NCI-H345 (cell line): ENCODE measurements around the gene TNKS1BP1.
"Not testable (repeated sequence)": the region's sequence is repeated elsewhere in the genome, so short reads cannot be mapped to it uniquely, and the experiment has no call there.

Experiments
- DNase-seq: peaks from one replicate; lab custom pipeline; 2025; lab: John Stamatoyannopoulos, UW

The TNKS1BP1 gene

DNA sequence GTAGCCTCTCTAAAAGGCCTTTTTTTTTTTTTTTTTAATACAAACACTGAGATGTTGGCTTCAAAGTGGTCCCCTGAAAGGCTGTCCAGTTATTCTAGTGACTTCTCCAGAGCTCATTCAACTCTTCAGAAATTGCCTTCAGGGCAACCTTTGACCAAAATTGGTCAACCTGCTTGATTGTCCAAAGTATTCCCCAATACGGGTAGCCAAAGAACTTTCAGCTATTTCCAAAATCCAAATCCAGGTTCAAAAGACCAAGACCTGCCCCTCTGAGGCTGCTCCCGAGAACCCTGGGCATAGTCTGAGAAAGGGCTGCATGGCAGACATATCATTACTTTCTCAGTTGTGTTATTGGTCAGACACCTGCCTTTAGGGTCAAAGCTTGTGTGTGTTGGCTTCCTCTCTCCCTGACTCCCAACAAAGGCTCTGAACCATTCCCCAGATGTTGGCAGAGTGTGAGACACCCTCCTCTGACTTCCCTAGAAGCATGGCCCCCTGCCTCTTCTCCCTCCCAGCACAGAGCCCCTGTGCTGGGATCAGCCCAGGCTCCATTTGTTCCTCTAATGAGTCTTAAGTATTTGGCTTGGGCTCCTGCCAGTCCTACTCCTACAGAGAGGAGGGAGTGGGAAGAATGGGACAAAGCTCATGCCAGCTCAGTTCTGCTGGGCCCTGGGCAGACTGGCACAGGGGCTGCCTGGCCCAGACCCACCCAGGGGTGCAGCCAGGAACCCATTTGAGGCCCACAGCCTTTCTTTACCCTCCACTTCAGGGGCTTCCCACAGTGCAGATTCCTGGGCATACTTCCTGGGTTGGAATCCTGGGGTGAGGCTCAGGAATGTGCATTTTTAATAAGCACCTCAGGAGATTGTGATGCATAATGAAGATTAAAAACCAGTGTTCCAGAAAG is 30.3 kb downstream of the TNKS1BP1 start:
- peak; percentile 63 for DNase-seq

DNA sequence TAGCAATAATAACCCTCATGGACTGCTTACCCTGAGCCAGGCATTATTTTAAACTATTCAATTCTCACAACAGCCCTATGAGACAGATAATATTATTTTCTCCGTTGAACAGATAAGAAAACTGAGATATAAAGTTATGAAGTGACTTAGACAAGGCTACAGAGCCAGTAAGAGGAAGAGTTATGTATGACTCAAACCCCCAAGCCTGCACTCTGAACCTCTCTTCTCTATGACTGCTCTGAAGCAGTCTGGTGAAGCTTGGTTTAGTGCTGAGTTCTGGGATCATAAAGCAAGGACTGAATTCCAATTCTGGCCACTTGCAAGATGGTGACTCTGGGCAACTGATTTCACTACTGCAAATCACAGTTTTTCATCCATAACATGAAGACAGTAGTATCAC is 34.5 kb downstream of the TNKS1BP1 start:
- DNase-seq, result no peak

DNA sequence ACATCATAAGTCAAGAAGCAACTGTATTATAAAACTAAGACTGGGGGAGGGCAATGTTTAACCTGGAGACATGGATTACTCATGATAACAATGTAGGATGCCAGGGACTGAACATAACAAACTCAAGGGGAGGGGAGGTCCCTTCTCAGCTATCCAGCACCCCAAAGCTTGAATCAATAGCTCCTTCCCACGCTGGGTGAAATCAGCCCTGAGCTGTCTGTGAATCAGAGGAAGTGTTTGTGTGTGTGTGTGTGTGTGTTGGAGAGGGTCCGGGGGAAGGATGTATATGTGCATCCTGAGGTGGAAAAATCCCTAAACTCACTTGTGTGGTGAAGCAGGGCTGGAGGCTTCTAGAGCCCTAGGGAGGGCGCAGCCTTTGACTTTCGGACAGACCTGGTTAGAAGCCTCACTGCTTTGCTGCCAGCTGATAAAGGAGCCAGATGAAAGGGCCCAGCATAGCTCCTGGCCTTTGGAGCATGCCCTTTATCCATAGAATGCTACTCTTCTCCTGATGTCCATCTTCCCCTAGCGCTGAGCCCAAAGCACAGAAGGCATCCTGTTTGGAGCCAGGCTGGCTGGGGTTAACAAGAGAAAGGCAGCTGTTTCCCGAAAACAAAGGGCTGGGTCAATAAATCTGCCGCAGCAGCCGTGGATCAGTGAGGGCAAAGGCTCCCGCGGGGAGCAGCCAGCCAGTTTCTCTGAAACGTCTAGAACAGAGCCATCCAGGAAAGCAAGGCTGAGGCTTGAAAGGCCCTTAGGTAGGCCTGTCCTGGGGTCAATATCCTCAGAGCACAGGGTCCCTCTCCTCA is 35.8 kb downstream of the TNKS1BP1 start:
- DNase-seq, result peak; percentile 12

DNA sequence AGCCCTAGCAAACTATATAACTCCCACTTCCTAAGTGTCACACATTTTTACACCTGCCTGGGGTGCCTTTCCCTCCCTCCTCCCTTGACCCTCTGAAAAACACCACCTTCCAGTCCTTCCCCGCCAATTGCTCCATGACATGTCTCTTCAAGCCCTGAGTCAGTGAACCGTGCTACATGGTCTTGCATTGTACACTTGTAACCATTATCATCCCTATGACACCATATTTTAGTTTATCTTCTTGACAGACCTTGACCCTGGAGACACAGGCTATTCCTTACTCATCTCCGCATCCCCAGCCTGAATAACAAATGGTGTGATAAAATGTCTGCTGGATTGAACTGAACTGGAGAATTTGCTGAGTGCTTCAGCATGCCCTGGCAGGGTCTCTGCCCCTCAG is 36.9 kb downstream of the TNKS1BP1 start:
- DNase-seq, result no peak

DNA sequence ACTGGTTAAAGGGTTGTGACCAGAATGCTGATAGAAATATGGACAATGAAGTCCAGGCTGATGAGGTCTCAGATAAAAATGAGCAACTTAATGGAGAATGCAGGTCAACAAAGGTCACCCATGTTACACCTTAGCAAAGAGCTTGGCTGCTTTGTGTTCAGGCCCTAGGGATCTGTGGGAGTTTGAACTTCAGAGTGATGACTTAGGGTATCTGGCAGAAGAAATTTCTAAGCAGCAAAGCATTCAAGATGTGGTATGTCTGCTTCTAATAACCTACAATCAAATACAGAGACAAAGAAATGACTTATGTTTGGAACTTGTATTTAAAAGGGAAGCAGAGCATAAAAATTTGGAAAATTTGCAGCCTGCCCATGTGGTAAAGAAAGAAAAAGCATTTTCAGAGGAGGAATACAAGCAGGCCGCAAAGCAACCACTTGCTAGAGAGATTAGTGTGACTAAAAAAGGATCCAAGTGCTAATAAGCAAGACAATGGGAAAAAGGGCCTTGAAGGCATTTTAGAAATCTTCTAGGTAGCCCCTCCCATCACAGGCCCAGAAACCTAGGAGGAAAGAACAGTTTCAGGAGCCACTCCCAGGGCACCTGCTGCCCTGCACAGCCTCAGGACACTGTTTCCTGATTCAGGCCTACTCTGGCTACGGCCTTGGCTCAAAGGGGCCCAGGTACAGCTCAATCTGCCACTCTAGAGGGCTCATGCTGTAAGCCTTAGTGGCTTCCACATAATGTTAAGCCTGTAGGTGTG is 41.3 kb downstream of the TNKS1BP1 start:
- no peak for DNase-seq

DNA sequence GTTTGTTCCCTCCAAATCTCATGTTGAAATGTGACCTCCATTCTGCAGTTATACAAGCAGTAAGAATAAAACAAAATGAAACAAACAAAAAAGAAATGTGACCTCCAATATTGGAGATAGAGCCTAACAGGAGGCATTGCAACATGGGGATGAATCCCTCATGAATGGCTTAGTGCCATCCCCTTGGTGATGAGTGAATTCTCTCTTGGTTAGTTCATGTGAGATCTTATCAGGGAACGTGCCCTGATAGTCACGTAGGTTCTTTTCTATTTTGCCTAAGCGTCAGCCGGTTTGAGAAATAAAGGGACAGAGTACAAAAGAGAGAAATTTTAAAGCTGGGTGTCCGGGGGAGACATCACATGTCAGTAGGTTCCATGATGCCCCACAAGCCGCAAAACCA is 43.2 kb downstream of the TNKS1BP1 start:
- not testable (repeated sequence) for DNase-seq

DNA sequence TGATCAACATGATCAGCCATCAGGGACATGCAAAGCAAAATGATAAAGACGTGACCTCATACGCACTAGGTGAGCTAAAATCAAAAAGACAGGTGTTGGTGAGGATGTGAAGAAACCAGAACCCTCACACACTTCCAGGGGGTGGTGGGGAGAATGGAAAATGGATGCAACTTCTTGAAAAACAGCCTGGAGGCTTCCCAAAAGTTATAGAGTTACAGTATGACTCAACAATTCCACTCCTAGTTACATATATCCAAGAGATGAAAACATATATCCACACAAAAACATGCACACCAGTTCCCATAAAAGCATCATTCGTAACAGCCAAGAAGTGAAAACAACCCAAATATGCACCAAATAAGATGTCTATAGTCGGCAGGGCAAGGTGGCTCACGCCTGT is 45.6 kb downstream of the TNKS1BP1 start:
- DNase-seq, result no peak

DNA sequence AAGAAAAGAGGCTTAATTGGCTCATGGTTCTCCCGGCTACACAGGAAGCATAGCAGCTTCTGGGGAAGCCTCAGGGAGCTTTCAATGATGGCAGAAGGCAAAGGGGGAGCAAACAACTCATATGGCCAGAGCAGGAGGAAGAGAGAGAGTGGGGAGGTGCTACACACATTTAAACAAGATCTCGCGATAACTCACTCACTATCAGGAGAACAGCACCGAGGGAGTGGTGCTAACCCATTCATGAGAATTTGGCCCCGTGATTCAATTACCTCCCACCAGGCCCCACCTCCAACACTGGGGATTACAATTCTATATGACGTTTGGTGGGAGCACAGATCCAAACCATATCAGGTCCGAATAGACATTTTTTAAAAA is 46.0 kb downstream of the TNKS1BP1 start:
- no peak for DNase-seq

DNA sequence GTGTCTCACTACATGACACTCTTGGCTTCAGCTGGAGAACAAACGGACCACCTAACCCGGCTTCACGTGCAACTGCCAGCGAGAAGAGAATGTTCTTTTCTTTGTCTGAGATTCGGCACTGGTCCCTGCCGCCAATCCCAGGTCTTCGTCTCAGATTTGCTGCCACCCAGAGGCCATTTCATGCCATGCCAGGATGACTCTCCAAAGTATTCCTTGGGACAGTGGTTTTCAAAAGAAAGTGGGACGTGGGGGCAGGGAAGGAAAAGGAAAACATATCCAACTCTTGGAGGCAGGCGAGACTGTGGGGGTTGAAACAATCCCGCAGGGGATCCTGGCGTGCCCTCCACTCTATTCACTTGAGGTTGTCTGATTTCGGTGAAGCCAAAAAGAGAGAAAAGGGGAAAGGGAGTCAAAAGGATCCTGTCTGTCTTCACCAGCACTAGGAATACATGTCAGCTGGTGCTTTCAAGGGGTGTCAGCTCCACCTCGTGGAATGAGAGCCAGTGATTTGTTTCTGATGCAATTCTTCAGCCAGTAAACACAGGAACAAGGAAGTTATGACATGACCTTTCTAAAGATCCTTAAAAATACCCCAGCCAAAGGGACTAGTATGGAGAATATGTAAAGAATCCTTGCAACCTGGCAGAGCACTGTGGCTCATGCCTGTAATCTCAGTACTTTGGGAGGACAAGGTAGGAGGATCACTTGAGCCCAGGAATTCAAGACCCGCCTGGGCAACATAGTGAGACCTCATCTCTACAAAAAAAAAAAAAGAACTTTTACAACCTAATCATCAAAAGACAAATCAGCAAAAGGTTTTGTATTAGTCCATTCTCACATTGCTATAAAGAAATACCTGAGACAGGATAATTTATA is 46.7 kb downstream of the TNKS1BP1 start:
- peak; percentile 48 for DNase-seq

DNA sequence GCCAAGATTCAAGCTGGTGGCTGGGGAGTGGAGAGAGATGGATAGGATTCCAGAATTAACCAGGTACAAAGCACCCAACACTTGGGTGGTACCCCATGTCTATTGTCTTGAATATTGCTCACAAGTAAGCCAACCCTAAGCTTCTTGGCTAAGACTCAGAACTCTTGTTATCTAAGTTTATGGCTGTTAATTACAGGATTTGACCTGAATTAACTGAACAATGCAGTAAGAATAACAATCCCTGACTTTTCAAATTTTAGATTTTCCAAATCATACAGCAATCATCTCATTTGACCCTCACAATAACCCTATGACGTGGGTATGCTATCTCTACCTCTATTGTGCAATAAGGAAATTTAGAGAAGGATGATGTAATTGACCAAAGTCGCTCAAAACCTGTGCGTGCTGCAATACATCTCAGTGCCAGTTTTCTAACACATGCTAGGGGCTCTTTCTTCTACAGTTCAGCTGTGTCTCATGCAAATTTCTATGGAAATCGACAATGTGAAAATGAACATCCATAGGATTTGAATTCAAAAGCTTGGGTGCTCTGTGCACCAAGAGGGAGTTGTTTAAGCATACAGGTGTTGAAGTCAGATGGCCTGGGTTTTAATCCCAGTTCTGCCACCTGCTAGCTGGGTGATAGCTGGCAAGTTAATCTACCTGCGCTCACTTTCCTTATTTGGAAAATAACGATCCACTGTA is 47.6 kb downstream of the TNKS1BP1 start:
- no peak for DNase-seq

DNA sequence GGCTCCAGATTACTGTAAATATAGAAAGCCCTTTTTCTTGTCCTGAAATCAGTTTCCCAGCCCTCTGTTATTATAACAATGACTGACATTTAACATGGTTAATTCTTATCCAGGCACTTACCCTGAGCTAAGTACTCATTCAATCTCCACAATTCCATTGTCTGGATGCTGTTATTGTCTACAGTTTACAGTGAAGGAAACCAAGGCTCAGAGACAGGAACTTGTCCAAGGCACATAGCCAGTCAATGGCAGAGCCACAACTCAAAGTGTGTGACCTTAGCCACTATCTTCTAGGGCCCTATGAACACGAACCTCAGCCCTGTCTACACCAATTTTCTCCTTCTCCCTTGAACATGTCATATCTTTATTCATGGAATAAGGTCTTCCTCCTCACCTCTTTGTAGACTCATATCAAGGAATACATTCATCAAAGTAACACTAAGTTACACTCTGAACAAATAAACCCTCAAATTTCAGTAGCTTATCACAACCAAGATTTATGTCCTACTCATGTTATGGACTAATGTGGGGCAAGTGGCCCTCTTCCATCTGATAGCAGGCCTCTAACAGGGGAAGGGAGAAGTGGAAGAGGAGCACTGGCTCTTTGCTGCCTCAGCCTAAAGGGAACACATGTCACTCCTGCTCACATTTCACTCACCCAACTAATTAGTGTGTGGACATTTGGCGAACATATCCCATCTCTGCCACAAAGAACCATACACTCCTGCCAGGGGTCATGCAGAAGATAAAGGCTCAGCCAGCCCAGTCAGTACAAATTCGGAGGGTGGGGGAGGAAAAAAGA is 48.4 kb downstream of the TNKS1BP1 start:
- DNase-seq, result no peak

DNA sequence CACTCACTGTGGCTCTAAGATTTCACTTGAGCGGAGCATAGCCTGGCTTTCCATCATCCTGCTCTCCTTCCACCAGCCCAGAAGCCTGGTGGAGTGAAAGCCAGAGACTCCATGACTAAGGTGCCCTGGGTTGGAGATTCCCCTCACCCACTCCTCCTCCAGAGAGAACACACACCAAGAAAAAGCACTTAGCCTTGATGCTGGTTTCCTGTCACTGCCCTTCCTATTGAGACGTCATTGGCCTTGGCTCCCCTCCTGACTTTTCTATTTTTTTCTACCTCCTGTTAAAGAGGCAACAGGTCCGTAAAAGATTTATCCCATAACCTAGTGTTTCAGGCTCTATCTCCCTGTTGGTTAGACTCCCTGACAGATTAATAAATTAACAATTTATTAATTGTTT is 49.2 kb downstream of the TNKS1BP1 start:
- DNase-seq, result no peak

DNA sequence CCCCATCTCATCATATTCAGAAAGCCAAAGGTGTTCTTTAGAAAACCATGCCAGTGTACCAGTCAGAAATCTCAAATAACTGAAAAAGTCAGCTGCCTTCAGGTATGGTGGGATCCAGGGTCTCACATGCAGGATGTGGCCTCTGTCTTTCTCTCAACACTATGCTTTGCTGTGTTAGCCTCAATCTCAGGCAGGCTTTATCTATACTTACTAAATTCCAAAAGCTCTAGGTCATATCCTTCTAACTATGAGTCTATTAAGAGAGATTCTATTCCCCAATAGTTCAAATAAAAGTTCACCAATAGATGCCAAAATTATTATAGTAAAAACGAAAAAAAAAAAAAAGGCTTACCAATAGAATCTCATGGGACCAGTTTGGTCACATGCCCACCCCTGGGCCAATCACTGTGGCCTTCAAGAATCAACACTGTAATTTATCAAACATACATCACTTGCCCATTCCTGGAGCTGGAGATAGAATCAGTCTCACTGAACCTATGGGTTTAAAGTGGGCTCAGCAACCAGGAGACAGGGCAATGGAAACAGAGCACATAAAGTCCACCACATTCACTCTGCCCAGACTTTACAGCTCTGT is 49.8 kb downstream of the TNKS1BP1 start:
- DNase-seq, result no peak

DNA sequence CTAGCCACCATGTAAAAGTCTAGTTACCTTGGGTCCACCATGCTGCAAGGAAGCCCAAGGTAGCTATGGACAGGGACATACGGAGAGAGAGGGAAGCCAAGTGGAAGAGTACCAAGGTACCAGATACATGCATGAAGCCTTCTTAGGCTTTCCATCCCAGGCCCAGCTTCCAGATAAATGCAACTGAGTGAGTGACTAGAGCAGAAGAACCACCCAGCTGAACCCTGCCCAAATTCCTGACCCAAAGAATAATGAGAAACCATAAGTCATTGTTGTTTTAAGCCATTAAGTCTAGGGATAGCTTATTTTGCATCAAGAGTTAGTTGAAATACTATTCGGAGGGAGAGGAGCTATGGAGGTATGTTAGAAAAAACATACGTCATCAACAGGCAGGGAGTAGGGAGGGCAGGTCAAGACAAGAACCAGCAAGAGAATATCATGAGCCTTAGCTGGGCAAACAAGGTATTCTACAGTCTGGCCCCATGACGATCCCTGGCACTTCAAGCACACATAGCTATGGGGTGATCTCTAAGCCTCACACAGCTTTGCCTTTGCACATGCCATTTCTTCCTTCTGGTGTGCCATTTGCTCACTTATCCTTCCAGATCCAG is 51.2 kb downstream of the TNKS1BP1 start:
- no peak for DNase-seq

DNA sequence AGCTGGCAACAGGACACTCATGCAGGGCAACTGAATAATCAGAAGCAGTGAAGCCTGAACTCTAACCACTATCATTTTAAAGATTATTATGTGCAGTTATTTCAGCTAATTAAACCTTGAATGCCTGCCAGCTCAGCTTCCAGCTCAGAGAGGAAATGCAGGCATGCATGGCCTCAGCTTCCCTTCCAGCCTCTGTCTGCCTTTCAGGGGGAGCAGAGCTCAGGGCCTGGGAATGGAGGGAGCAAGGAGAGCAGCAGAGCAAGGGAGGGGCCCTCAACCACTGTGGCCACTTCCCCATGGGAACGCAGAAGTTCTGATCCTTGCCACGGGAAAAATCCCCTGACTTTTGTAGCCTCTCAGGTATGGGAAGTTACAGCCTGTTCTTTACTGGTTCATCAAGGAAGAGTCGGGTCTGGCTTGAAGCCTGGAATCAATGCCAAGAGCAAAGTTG is 55.2 kb downstream of the TNKS1BP1 start:
- DNase-seq, result no peak

DNA sequence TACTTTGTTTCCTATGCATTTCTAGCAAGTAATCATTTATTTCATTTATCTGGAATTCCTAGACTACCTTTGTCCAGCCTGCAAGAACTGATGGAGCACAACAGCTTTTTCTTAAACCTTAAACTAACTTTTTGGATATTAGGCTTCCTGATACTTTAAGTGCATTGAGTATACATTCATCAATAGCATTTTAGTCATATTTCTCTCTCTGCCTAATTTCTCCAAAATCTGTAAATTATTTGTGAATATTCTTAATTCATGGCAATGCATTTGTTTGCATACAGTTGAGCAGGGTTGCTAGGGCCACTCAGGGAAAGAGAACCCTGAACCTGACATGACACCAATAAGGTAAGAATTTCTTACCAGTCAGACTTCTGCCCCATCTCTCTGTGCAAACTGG is 58.6 kb downstream of the TNKS1BP1 start:
- DNase-seq, result no peak

DNA sequence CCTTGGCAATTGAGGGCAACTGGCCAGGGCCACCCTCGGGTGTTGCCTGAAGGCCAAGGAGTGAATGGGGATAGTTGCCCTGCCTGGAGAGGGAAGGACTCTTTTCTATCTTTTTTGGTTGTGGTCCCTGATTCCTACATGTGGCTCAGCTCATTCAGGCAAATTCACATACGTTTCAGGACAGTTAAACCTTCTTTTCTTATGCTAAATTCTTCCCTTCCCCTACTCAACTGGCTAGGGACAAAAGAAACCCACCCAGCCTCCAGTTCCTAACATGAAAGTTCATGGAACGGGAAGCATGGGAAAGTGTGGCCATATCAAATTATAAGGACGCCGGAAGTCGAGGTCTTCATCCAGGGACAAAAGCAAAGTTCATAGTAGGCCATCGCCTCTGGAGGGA is 61.4 kb downstream of the TNKS1BP1 start:
- no peak for DNase-seq

DNA sequence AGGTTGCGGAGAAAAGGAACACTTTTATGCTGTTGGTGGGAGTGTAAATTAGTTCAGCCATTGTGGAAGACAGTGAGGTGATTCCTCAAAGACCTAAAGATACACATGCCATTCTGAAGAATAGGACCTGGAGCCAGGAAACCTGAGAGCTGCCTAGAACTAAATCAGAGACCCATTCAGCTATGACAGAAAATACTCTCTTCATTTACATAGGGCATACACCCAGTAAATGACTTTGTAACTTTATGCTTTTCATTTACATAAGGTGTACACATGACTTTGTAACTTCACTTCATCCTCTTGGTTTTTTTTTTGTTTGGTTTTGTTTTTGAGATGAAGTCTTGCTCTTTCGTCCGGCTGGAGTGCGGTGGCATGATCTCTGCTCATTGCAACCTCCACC is 62.6 kb downstream of the TNKS1BP1 start:
- DNase-seq, result no peak
